DOHH2 (cell line): ENCODE data around the gene ARPC4.

Experiments used
- EZH2phosphoT487 ChIP-seq: fragments of 200-600 bp; sonication (generic); IDR thresholded peaks from 2 replicates; pipeline ENCODE4 v1.6.1; 2017; ENCODE audit warnings: borderline replicate concordance, mild to moderate bottlenecking, antibody characterized with exemption, low read length, moderate library complexity, mixed read lengths
- TF ChIP-seq, protein P1 (sequence below): fragments of 200-600 bp; sonication (generic); IDR thresholded peaks from one replicate; pipeline ENCODE4 v1.5.1; 2014; ENCODE audit warnings: antibody characterized with exemption, mild to moderate bottlenecking, low read depth, low read length; ENCODE audit not compliant: poor library complexity, severe bottlenecking

DNA sequence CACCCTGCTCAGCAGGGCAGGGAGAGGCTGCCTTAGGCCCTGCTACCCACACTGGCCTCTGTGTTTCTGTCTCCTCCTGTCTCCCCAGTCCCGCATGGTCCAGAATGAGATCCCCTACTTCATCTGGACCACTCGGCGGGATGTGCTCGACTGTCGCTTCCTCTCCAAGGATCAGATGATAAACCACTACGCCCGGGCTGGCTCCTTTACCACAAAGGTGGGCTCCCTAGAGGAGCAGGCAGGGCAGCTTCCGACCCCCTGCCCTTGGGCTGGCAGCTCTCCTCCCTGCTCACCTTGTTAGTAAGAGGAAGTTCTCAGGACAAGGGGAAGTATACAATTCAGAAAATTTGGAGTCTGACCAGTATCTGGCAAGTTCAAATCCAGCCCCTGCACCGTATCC is 23.1 kb downstream of the ARPC4 start:
- no peak for TF ChIP-seq EZH2phosphoT487
- TF ChIP-seq, protein P1, sequence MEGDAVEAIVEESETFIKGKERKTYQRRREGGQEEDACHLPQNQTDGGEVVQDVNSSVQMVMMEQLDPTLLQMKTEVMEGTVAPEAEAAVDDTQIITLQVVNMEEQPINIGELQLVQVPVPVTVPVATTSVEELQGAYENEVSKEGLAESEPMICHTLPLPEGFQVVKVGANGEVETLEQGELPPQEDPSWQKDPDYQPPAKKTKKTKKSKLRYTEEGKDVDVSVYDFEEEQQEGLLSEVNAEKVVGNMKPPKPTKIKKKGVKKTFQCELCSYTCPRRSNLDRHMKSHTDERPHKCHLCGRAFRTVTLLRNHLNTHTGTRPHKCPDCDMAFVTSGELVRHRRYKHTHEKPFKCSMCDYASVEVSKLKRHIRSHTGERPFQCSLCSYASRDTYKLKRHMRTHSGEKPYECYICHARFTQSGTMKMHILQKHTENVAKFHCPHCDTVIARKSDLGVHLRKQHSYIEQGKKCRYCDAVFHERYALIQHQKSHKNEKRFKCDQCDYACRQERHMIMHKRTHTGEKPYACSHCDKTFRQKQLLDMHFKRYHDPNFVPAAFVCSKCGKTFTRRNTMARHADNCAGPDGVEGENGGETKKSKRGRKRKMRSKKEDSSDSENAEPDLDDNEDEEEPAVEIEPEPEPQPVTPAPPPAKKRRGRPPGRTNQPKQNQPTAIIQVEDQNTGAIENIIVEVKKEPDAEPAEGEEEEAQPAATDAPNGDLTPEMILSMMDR, result no peak
